ENCODE data around the gene RHBDL3. TPM values are rescaled to one million over a fixed set of nuclear protein-coding genes. Genes with fewer than 3 reads are reported as not detected.
"Not testable (repeated sequence)": the region's sequence is repeated elsewhere in the genome, so short reads cannot be mapped to it uniquely, and the experiment has no call there.

RHBDL3 gene
- total and polyA plus RNA-seq, 2 donors (not counting 1 experiment from before 2014, with no cell fraction given), result not detected

DNA sequence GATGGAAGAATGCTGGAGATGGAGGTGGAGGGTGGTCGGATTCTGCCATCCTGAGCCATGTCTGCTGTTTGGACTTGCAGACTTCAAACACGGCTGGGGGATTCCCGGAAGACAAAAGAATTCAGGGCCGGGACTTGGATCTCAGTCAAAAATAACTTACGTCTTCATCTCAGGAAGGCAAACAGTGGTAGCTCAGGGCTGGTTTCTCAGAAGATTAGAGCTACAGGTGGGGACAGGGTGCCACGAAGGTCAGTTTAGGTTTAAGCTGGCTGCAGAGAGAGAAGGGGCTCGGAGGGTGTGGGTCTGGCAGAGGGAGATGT is 4.3 kb upstream of the RHBDL3 start:
- 96% methylated on average over 6 of the region's 7 CpGs for WGBS (ENCODE audit: insufficient coverage)
- Histone ChIP-seq H3K9me3 (ENCODE audit: control extremely low read depth in 1 of 3, control insufficient read depth in 2 of 3, insufficient read depth in 1 of 3, low read length in 2 of 3) (no peaks in the 10 kb centered on the region), H3K36me3 (replicated peaks in 1 of 2; ENCODE audit: control extremely low read depth in 1 of 2, control insufficient read depth in 1 of 2, extremely low read depth in 1 of 2, insufficient read depth in 2 of 2, low read length in 1 of 2) (no peaks in the 10 kb centered on the region), H2AFZ (ENCODE audit: insufficient read depth, low read depth, low read length, poor library complexity, severe bottlenecking) (no peak overlapping the region), H3K4me2 (replicated peaks; ENCODE audit: low read depth, low read length, poor library complexity, severe bottlenecking) (no peak overlapping the region), H3K27ac (ENCODE audit: low read length in 2 of 2) (no peak overlapping the region), H3K27me3 (replicated peaks in 1 of 4; ENCODE audit: control extremely low read depth in 1 of 4, control insufficient read depth in 3 of 4, insufficient read depth in 4 of 4, low read length in 3 of 4) (peaks cover 0 to 25% (median 14%) of the 10 kb centered on the region in 4 experiments), H3K4me1 (ENCODE audit: control insufficient read depth in 2 of 2, insufficient read depth in 2 of 2, low read length in 2 of 2) (peaks cover 9 to 10% of the 10 kb centered on the region in 2 donors), H3K9ac (ENCODE audit: low read length) (no peak overlapping the region), H3K4me3 (ENCODE audit: control extremely low read depth in 1 of 5, extremely low read depth in 1 of 5, insufficient read depth in 1 of 5, low read depth in 2 of 5, low read length in 4 of 5) (no peak overlapping the region), H4K20me1 (ENCODE audit: control insufficient read depth, insufficient read depth, low read length, poor library complexity, severe bottlenecking) (no peaks in the 10 kb centered on the region), H3K79me2 (ENCODE audit: control insufficient read depth, insufficient read depth, low read length) (no peaks in the 10 kb centered on the region)
- POLR2A ChIA-PET, result interaction anchor here (0.7 kb wide), 1 partner anchor 102 kb away, joined by 3 read pairs; no protein-coding TSS in a partner anchor
- Mint-ChIP-seq H3K4me1 (peaks cover 4% of the 10 kb centered on the region), H3K4me3 (no peak overlapping the region), H3K27ac (no peak overlapping the region), H3K9me3 (ENCODE audit: insufficient read depth) (no peaks in the 10 kb centered on the region), H3K27me3 (peaks cover 59% of the 10 kb centered on the region)
- TF ChIP-seq EZH2 (IDR thresholded peaks at IDR 0.05; ENCODE audit: borderline replicate concordance, insufficient read depth, low read depth, low read length, poor library complexity, severe bottlenecking), result no peak
- TF ChIP-seq, protein P1, sequence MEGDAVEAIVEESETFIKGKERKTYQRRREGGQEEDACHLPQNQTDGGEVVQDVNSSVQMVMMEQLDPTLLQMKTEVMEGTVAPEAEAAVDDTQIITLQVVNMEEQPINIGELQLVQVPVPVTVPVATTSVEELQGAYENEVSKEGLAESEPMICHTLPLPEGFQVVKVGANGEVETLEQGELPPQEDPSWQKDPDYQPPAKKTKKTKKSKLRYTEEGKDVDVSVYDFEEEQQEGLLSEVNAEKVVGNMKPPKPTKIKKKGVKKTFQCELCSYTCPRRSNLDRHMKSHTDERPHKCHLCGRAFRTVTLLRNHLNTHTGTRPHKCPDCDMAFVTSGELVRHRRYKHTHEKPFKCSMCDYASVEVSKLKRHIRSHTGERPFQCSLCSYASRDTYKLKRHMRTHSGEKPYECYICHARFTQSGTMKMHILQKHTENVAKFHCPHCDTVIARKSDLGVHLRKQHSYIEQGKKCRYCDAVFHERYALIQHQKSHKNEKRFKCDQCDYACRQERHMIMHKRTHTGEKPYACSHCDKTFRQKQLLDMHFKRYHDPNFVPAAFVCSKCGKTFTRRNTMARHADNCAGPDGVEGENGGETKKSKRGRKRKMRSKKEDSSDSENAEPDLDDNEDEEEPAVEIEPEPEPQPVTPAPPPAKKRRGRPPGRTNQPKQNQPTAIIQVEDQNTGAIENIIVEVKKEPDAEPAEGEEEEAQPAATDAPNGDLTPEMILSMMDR (IDR thresholded peaks at IDR 0.05), result no peak
- ATAC-seq (ENCODE audit: low read depth) (no peak), DNase-seq (no peak)
- intact Hi-C loops (cut with micrococcal nuclease), result no loop called here
- CTCF ChIA-PET, result no interaction called here

GRCh38 chr17:32261936-32262510 is 3.6 kb upstream of the RHBDL3 start:
- ChIA-PET CTCF (no interaction called here), POLR2A (no interaction called here)
- no peak overlapping the region for H2AFZ ChIP-seq (ENCODE audit: insufficient read depth, low read depth, low read length, poor library complexity, severe bottlenecking)
- H3K27me3 Mint-ChIP-seq, result peaks cover 64% of the 10 kb centered on the region
- peaks cover 0 to 32% (median 18%) of the 10 kb centered on the region in 4 experiments for H3K27me3 ChIP-seq (replicated peaks in 1 of 4; ENCODE audit: control extremely low read depth in 1 of 4, control insufficient read depth in 3 of 4, insufficient read depth in 4 of 4, low read length in 3 of 4)
- no peaks in the 10 kb centered on the region for H4K20me1 ChIP-seq (ENCODE audit: control insufficient read depth, insufficient read depth, low read length, poor library complexity, severe bottlenecking)
- no peaks in the 10 kb centered on the region for H3K36me3 ChIP-seq (replicated peaks in 1 of 2; ENCODE audit: control extremely low read depth in 1 of 2, control insufficient read depth in 1 of 2, extremely low read depth in 1 of 2, insufficient read depth in 2 of 2, low read length in 1 of 2)
- DNase-seq, result no peak
- intact Hi-C loops (cut with micrococcal nuclease), result no loop called here
- no peak overlapping the region for H3K4me2 ChIP-seq (replicated peaks; ENCODE audit: low read depth, low read length, poor library complexity, severe bottlenecking)
- H3K4me1 Mint-ChIP-seq, result peaks cover 6% of the 10 kb centered on the region
- H3K4me1 ChIP-seq (ENCODE audit: control insufficient read depth in 2 of 2, insufficient read depth in 2 of 2, low read length in 2 of 2), result peaks cover 15 to 17% of the 10 kb centered on the region in 2 donors
- ATAC-seq (ENCODE audit: low read depth), result no peak
- no peak overlapping the region for H3K27ac Mint-ChIP-seq
- no peak overlapping the region for H3K9ac ChIP-seq (ENCODE audit: low read length)
- TF ChIP-seq, protein P1 (IDR thresholded peaks at IDR 0.05), result no peak
- TF ChIP-seq EZH2 (IDR thresholded peaks at IDR 0.05; ENCODE audit: borderline replicate concordance, insufficient read depth, low read depth, low read length, poor library complexity, severe bottlenecking), result no peak
- whole genome bisulfite sequencing (ENCODE audit: insufficient coverage), result 94% methylated on average over 12 of the region's 13 CpGs
- H3K9me3 ChIP-seq (ENCODE audit: control extremely low read depth in 1 of 3, control insufficient read depth in 2 of 3, insufficient read depth in 1 of 3, low read length in 2 of 3), result no peaks in the 10 kb centered on the region
- no peaks in the 10 kb centered on the region for H3K79me2 ChIP-seq (ENCODE audit: control insufficient read depth, insufficient read depth, low read length)
- no peaks in the 10 kb centered on the region for H3K9me3 Mint-ChIP-seq (ENCODE audit: insufficient read depth)
- H3K27ac ChIP-seq (ENCODE audit: low read length in 2 of 2), result no peak overlapping the region
- no peak overlapping the region for H3K4me3 ChIP-seq (ENCODE audit: control extremely low read depth in 1 of 5, extremely low read depth in 1 of 5, insufficient read depth in 1 of 5, low read depth in 2 of 5, low read length in 4 of 5)
- H3K4me3 Mint-ChIP-seq, result no peak overlapping the region

DNA sequence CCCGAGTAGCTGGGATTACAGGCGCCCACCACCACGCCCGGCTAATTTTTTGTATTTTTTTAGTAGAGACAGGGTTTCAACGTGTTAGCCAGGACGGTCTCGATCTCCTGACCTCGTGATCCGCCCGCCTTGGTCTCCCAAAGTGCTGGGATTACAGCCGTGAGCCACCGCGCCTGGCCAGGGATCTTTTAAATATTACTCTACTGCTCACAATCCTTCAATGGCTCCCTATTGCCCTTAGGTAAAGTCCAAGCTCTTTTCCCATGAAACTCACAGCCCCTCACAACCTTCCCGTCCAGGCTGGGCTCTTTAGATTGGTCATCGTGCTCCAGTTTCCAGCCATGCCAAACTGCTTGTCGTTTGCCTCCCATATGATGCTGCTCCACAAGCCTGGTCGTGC is 2.1 kb upstream of the RHBDL3 start:
- H3K9me3 ChIP-seq (ENCODE audit: control extremely low read depth in 1 of 3, control insufficient read depth in 2 of 3, insufficient read depth in 1 of 3, low read length in 2 of 3); H3K27ac ChIP-seq (ENCODE audit: low read length in 2 of 2); ATAC-seq (ENCODE audit: low read depth); DNase-seq; H3K79me2 ChIP-seq (ENCODE audit: control insufficient read depth, insufficient read depth, low read length); intact Hi-C loops (cut with micrococcal nuclease); POLR2A ChIA-PET; H3K36me3 ChIP-seq (replicated peaks in 1 of 2; ENCODE audit: control extremely low read depth in 1 of 2, control insufficient read depth in 1 of 2, extremely low read depth in 1 of 2, insufficient read depth in 2 of 2, low read length in 1 of 2); H3K9ac ChIP-seq (ENCODE audit: low read length); H3K9me3 Mint-ChIP-seq (ENCODE audit: insufficient read depth); CTCF ChIA-PET; H4K20me1 ChIP-seq (ENCODE audit: control insufficient read depth, insufficient read depth, low read length, poor library complexity, severe bottlenecking); H3K4me3 Mint-ChIP-seq; H2AFZ ChIP-seq (ENCODE audit: insufficient read depth, low read depth, low read length, poor library complexity, severe bottlenecking); H3K4me3 ChIP-seq (ENCODE audit: control extremely low read depth in 1 of 5, extremely low read depth in 1 of 5, insufficient read depth in 1 of 5, low read depth in 2 of 5, low read length in 4 of 5); H3K4me2 ChIP-seq (replicated peaks; ENCODE audit: low read depth, low read length, poor library complexity, severe bottlenecking); H3K27ac Mint-ChIP-seq: not testable (repeated sequence)
- Mint-ChIP-seq H3K27me3 (peaks cover 72% of the 10 kb centered on the region), H3K4me1 (peaks cover 17% of the 10 kb centered on the region)
- H3K27me3 ChIP-seq (replicated peaks in 1 of 4; ENCODE audit: control extremely low read depth in 1 of 4, control insufficient read depth in 3 of 4, insufficient read depth in 4 of 4, low read length in 3 of 4), result peaks cover 0 to 47% (median 32%) of the 10 kb centered on the region in 4 experiments
- H3K4me1 ChIP-seq (ENCODE audit: control insufficient read depth in 2 of 2, insufficient read depth in 2 of 2, low read length in 2 of 2), result peaks cover 24 to 30% of the 10 kb centered on the region in 2 donors
- WGBS (ENCODE audit: insufficient coverage), result 95% methylated on average over 17 of the region's 17 CpGs

All from B cell (primary cell).